DND-41 (cell line): Measurements from ENCODE around the gene RHOT2.

Experiments
- CTCF ChIP-seq: IDR thresholded peaks from 2 replicates; pipeline ENCODE4 v1.5.1; 2012; ENCODE audit warnings: borderline replicate concordance, low read length, moderate library complexity, mild to moderate bottlenecking; ENCODE audit not compliant: poor library complexity, severe bottlenecking; ENCODE audit errors: extremely low read depth
- EZH2 ChIP-seq: IDR thresholded peaks from 3 replicates; pipeline ENCODE4 v1.6.1; 2012; ENCODE audit warnings: borderline replicate concordance, low read depth, mild to moderate bottlenecking, moderate library complexity, low read length, inconsistent platforms; ENCODE audit not compliant: severe bottlenecking

- TF ChIP-seq CTCF (no peak), EZH2 (no peak)
Observed at GRCh38 chr16:654034-654433, 13.9 kb upstream of the RHOT2 start.
